ENCODE measurements around the gene PLEKHH3.

- TF ChIP-seq, protein P1, sequence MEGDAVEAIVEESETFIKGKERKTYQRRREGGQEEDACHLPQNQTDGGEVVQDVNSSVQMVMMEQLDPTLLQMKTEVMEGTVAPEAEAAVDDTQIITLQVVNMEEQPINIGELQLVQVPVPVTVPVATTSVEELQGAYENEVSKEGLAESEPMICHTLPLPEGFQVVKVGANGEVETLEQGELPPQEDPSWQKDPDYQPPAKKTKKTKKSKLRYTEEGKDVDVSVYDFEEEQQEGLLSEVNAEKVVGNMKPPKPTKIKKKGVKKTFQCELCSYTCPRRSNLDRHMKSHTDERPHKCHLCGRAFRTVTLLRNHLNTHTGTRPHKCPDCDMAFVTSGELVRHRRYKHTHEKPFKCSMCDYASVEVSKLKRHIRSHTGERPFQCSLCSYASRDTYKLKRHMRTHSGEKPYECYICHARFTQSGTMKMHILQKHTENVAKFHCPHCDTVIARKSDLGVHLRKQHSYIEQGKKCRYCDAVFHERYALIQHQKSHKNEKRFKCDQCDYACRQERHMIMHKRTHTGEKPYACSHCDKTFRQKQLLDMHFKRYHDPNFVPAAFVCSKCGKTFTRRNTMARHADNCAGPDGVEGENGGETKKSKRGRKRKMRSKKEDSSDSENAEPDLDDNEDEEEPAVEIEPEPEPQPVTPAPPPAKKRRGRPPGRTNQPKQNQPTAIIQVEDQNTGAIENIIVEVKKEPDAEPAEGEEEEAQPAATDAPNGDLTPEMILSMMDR (IDR thresholded peaks at IDR 0.05; ENCODE audit: low read depth, low read length): no peak
- no peak for TF ChIP-seq EZH2phosphoT487 (IDR thresholded peaks at IDR 0.05; ENCODE audit: low read depth)
Observed at GRCh38 chr17:42699415-42699740, 22.6 kb upstream of the PLEKHH3 start.
